Lower leg skin (tissue), 3 donors: ENCODE data around the gene COL21A1.

ENCODE experiments used
- POLR2A ChIP-seq, 2 donors: fragments of 450-650 bp; IDR thresholded peaks; one replicate each; pipeline ENCODE4 v1.6.1; 2016 to 2017; ENCODE audit warnings: antibody characterized with exemption in 2 of 2, mild to moderate bottlenecking in 1 of 2, moderate library complexity in 1 of 2
- TF ChIP-seq, protein P1 (sequence below), 3 donors: fragments of 450-650 bp; IDR thresholded peaks; one replicate each; pipeline ENCODE4 v1.5.1; 2016; ENCODE audit warnings: antibody characterized with exemption in 3 of 3, mild to moderate bottlenecking in 3 of 3, moderate library complexity in 2 of 3

- TF ChIP-seq, protein P1, sequence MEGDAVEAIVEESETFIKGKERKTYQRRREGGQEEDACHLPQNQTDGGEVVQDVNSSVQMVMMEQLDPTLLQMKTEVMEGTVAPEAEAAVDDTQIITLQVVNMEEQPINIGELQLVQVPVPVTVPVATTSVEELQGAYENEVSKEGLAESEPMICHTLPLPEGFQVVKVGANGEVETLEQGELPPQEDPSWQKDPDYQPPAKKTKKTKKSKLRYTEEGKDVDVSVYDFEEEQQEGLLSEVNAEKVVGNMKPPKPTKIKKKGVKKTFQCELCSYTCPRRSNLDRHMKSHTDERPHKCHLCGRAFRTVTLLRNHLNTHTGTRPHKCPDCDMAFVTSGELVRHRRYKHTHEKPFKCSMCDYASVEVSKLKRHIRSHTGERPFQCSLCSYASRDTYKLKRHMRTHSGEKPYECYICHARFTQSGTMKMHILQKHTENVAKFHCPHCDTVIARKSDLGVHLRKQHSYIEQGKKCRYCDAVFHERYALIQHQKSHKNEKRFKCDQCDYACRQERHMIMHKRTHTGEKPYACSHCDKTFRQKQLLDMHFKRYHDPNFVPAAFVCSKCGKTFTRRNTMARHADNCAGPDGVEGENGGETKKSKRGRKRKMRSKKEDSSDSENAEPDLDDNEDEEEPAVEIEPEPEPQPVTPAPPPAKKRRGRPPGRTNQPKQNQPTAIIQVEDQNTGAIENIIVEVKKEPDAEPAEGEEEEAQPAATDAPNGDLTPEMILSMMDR (IDR thresholded peaks at IDR 0.05) = no peak
- TF ChIP-seq POLR2A (IDR thresholded peaks at IDR 0.05) = no peak
These were observed 14.9 kb downstream of the COL21A1 start for GRCh38 chr6:56232436-56232835.
